HCT116 (cell line): ENCODE data around the gene AZIN2. TPM values are rescaled to one million over a fixed set of nuclear protein-coding genes. Genes with fewer than 3 reads are reported as not detected.

Experiments
- ATAC-seq: fragments of 200-7000 bp; cut with Tn5 transposase; 2 replicates; pipeline ENCODE4 v1.9.1; 2020; ENCODE audit warnings: mild to moderate bottlenecking, moderate library complexity
- BruUV-seq: library from RNA; stranded (reverse); fragments of 400-500 nt; replicated peaks from 2 replicates; lab custom pipeline; 2021; lab: Mats Ljungman, UMichigan
- CTCF ChIA-PET: fragments of 300-600 bp; sonication (Branson Sonifier 250); formaldehyde crosslinking; loops from one replicate; lab custom pipeline; 2021; ENCODE audit warnings: antibody characterized with exemption; lab: Charles Lee
- POLR2A ChIA-PET: fragments of 300-600, 350-600 bp; sonication (Branson Sonifier 250); formaldehyde crosslinking; loops from one replicate; lab custom pipeline; 2021; ENCODE audit warnings: antibody characterized with exemption; lab: Charles Lee
- RAD21 ChIA-PET, 2 experiments: fragments of 300-600 bp; sonication (Branson Sonifier 250); formaldehyde crosslinking; loops; one replicate each; lab custom pipeline; 2023; ENCODE audit warnings: low total read pairs in 2 of 2; ENCODE audit not compliant: uncharacterized antibody in 2 of 2, unreplicated experiment in 2 of 2, low non-redundant PET in 1 of 2; lab: Charles Lee
- DNase-seq: peaks from one replicate; pipeline ENCODE4 v3.0.0-alpha.2; 2010; ENCODE audit warnings: low read depth, low spot score
- H2AFZ ChIP-seq: fragments of 200-600 bp; shearing (Covaris generic), sonication (generic); 2 replicates; pipeline ENCODE4 v1.6.1; 2017; ENCODE audit warnings: low read depth, mixed run types, mixed read lengths, antibody characterized with exemption, low read length; ENCODE audit not compliant: poor library complexity, severe bottlenecking
- H3K27ac ChIP-seq: 2 replicates; pipeline ENCODE4 v1.5.1; 2012; ENCODE audit warnings: low read depth, low read length
- H3K27me3 ChIP-seq: fragments of 200-600 bp; sonication (generic); 2 replicates; pipeline ENCODE4 v1.6.1; 2016; ENCODE audit warnings: mixed run types, low read length, mixed read lengths; ENCODE audit not compliant: insufficient read depth
- H3K36me3 ChIP-seq, 2 experiments: fragments of 200-500 bp in 1 of 2; fragments of 200-600 bp in 1 of 2; sonication (Bioruptor generic) in 1 of 2; sonication (generic) in 1 of 2; 2 replicates each; pipeline versions ENCODE4 v1.5.1 to v1.6.1; 2014 to 2016; ENCODE audit warnings: low read length in 2 of 2, inconsistent platforms in 1 of 2, mixed read lengths in 1 of 2, mixed run types in 1 of 2; ENCODE audit not compliant: insufficient read depth in 2 of 2, control insufficient read depth in 1 of 2
- H3K4me1 ChIP-seq, 2 experiments: fragments of 200-600 bp in 1 of 2; sonication (generic) in 1 of 2; 2 replicates each; pipeline versions ENCODE4 v1.5.1 to v1.6.1; 2012 to 2017; ENCODE audit warnings: low read length in 2 of 2, inconsistent platforms in 1 of 2, mild to moderate bottlenecking in 1 of 2, mixed read lengths in 1 of 2, mixed run types in 1 of 2, moderate library complexity in 1 of 2; ENCODE audit not compliant: insufficient read depth in 2 of 2, control insufficient read depth in 1 of 2
- H3K4me2 ChIP-seq: fragments of 200-600 bp; sonication (generic); 2 replicates; pipeline ENCODE4 v1.6.1; 2017; ENCODE audit warnings: mixed run types, low read length, mixed read lengths
- H3K4me3 ChIP-seq, 2 experiments: fragments of 200-600 bp in 1 of 2; sonication (generic) in 1 of 2; replicated peaks in 1 of 2; 2 replicates each; pipeline ENCODE4 v1.5.1; 2011 to 2016; ENCODE audit warnings: low read length in 2 of 2, control low read depth in 1 of 2, low read depth in 1 of 2, mild to moderate bottlenecking in 1 of 2, mixed read lengths in 1 of 2, mixed run types in 1 of 2
- H3K79me2 ChIP-seq: fragments of 200-600 bp; sonication (generic); 2 replicates; pipeline ENCODE4 v1.6.1; 2017; ENCODE audit warnings: mild to moderate bottlenecking, mixed run types, low read length, moderate library complexity, mixed read lengths; ENCODE audit not compliant: insufficient read depth
- H3K9ac ChIP-seq: fragments of 200-600 bp; sonication (generic); 2 replicates; pipeline ENCODE4 v1.6.1; 2016; ENCODE audit warnings: low read length, mixed read lengths
- H3K9me2 ChIP-seq: fragments of 200-600 bp; sonication (generic), shearing (Covaris generic); 2 replicates; pipeline ENCODE4 v1.6.1; 2017; ENCODE audit warnings: mixed run types, mild to moderate bottlenecking, moderate library complexity; ENCODE audit not compliant: insufficient read depth
- H3K9me3 ChIP-seq, 2 experiments: fragments of 200-500 bp in 1 of 2; fragments of 200-600 bp in 1 of 2; sonication (Bioruptor generic) in 1 of 2; sonication (generic) in 1 of 2; 2 replicates each; pipeline ENCODE4 v1.6.1; 2014 to 2017; ENCODE audit warnings: low read length in 2 of 2, mixed read lengths in 2 of 2, inconsistent platforms in 1 of 2, low read depth in 1 of 2, mild to moderate bottlenecking in 1 of 2, mixed run types in 1 of 2, moderate library complexity in 1 of 2; ENCODE audit not compliant: control insufficient read depth in 1 of 2, insufficient read depth in 1 of 2
- H4K20me1 ChIP-seq: fragments of 200-600 bp; sonication (generic), shearing (Covaris generic); 2 replicates; pipeline ENCODE4 v1.6.1; 2017; ENCODE audit warnings: mixed run types, mild to moderate bottlenecking, moderate library complexity; ENCODE audit not compliant: insufficient read depth
- ATF3 ChIP-seq: IDR thresholded peaks from 2 replicates; pipeline ENCODE4 v1.6.1; 2012
- CBX3 ChIP-seq: IDR thresholded peaks from 2 replicates; pipeline ENCODE4 v1.6.1; 2012; ENCODE audit warnings: low read depth
- EGR1 ChIP-seq: IDR thresholded peaks from 2 replicates; pipeline ENCODE4 v1.6.1; 2012; ENCODE audit warnings: low read depth
- ELF1 ChIP-seq: IDR thresholded peaks from 2 replicates; pipeline ENCODE4 v1.6.1; 2012; ENCODE audit warnings: low read depth, borderline replicate concordance
- FOSL1 ChIP-seq: IDR thresholded peaks from 2 replicates; pipeline ENCODE4 v1.6.1; 2012; ENCODE audit warnings: low read depth
- MAX ChIP-seq: IDR thresholded peaks from 2 replicates; pipeline ENCODE4 v1.6.1; 2012
- POLR2AphosphoS5 ChIP-seq: IDR thresholded peaks from 2 replicates; pipeline ENCODE4 v1.6.1; 2011; ENCODE audit warnings: mild to moderate bottlenecking, low read depth, low read length, moderate library complexity
- RAD21 ChIP-seq: IDR thresholded peaks from 2 replicates; pipeline ENCODE4 v1.6.1; 2012; ENCODE audit warnings: low read depth, mild to moderate bottlenecking
- REST ChIP-seq: IDR thresholded peaks from 2 replicates; pipeline ENCODE4 v1.6.1; 2012; ENCODE audit warnings: low read depth
- SRF ChIP-seq: IDR thresholded peaks from 2 replicates; pipeline ENCODE4 v1.6.1; 2012; ENCODE audit warnings: low read depth
- TCF7L2 ChIP-seq: IDR thresholded peaks from 2 replicates; pipeline ENCODE4 v1.7.0; 2011; ENCODE audit warnings: borderline replicate concordance, inconsistent platforms; ENCODE audit not compliant: insufficient read depth, insufficient read length; ENCODE audit errors: extremely low read depth
- YY1 ChIP-seq: IDR thresholded peaks from 2 replicates; pipeline ENCODE4 v1.6.1; 2011; ENCODE audit warnings: low read length, low read depth, moderate library complexity, mild to moderate bottlenecking; ENCODE audit not compliant: insufficient replicate concordance; ENCODE audit errors: extremely low read depth
- ZBTB33 ChIP-seq: IDR thresholded peaks from 2 replicates; pipeline ENCODE4 v1.6.1; 2011; ENCODE audit warnings: mild to moderate bottlenecking, low read length, moderate library complexity; ENCODE audit not compliant: insufficient replicate concordance; ENCODE audit errors: extremely low read depth
- ZNF274 ChIP-seq: fragments of 200-500 bp; sonication (Bioruptor generic); IDR thresholded peaks from 2 replicates; pipeline ENCODE4 v1.6.1; 2014; ENCODE audit warnings: mild to moderate bottlenecking, low read depth, low read length, inconsistent platforms
- intact Hi-C: fragments of 100-400 bp; cut with micrococcal nuclease; formaldehyde crosslinking; loops from 2 replicates; pipeline ENCODE4 v1.10.0; 2022
- total RNA-seq: library from RNA; stranded (reverse); gene quantifications from one replicate; pipeline ENCODE4 v1.2.1, GENCODE V29; 2021; ENCODE audit not compliant: unreplicated experiment

The AZIN2 gene
- total RNA-seq, 1 experiment from 2014 or later = 7.8 TPM

- H3K9me2 ChIP-seq = no peaks in the 10 kb centered on the region
- no TSS peak for BruUV-seq
- H3K4me1 ChIP-seq = peaks cover 0 to 14% of the 10 kb centered on the region in 2 experiments; a peak in 3 of 4 replicates
- no peaks in the 10 kb centered on the region for H4K20me1 ChIP-seq
- TF ChIP-seq RAD21 (no peak), FOSL1 (no peak), ATF3 (no peak), TCF7L2 (no peak), ZNF274 (no peak), SRF (no peak), EGR1 (no peak), YY1 (no peak), MAX (no peak), CBX3 (no peak), ZBTB33 (no peak), POLR2AphosphoS5 (no peak), ELF1 (no peak), REST (no peak)
- no peak overlapping the region for H3K9ac ChIP-seq
- no peaks in the 10 kb centered on the region for H3K27me3 ChIP-seq
- intact Hi-C loops = no loop called here
- DNase-seq = no peak
- RAD21 ChIA-PET = no interaction called here
- no peaks in the 10 kb centered on the region for H3K9me3 ChIP-seq
- H3K79me2 ChIP-seq = no peaks in the 10 kb centered on the region
- H3K4me3 ChIP-seq = no peak overlapping the region
- H3K4me2 ChIP-seq = no peak overlapping the region
- H3K27ac ChIP-seq = no peak overlapping the region
- POLR2A ChIA-PET = no interaction called here
- ATAC-seq = no peak
- CTCF ChIA-PET = no interaction called here
- H3K36me3 ChIP-seq = no peaks in the 10 kb centered on the region
- H2AFZ ChIP-seq = no peak overlapping the region
These were observed 37.5 kb upstream of the AZIN2 start for GRCh38 chr1:33043267-33044092.
